HCT116 (cell line): ENCODE results near the gene ARHGAP5. TPM values are rescaled to one million over a fixed set of nuclear protein-coding genes. Genes with fewer than 3 reads are reported as not detected.

Experiments
- total RNA-seq: library from RNA; stranded (reverse); gene quantifications from one replicate; pipeline ENCODE4 v1.2.1, GENCODE V29; 2021; ENCODE audit not compliant: unreplicated experiment

Gene ARHGAP5
- total RNA-seq, 1 experiment from 2014 or later: 66.7 TPM

Other genes with a start within 250 kb of the ARHGAP5 start
- not detected for gene RNU6-7, start 124.7 kb downstream of the ARHGAP5 start, total RNA-seq
- not detected for gene RNU6-8, start 126.0 kb downstream of the ARHGAP5 start, total RNA-seq